ENCODE data around the gene COL5A2.

COL5A2 gene

DNA sequence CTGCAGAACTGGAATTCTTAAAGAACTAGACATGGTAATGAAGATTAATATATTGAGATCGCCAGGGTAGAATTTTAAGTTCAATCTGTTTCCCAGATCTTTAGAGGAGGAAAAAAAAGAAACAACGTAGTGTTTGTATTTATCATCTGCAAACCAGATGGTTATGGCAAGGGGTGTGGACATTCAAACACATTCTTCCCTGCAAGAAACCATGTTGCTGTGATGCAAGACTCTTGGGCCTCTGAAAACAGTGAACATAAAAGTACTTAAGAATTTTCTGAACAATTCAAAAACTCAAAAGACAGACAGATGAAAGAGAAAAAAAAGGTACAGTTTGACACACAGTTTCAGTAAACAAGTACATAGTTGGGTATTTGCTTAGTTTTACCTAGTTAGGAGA, 35.6 kb downstream of the COL5A2 start:
- Histone ChIP-seq H3K27me3 (ENCODE audit: insufficient read depth, low read length, poor library complexity, severe bottlenecking) (no peaks in the 10 kb centered on the region), H3F3A (ENCODE audit: low read depth) (no peaks in the 10 kb centered on the region), H2AFZ (ENCODE audit: low read length) (peak overlapping the region; percentile 14; the same call in 1 of the 2 replicates), H3K9ac (ENCODE audit: low read depth, low read length, poor library complexity, severe bottlenecking) (no peak overlapping the region), H3K79me2 (ENCODE audit: insufficient read depth, low read length) (no peaks in the 10 kb centered on the region), H3K4me1 (ENCODE audit: insufficient read depth, low read length, poor library complexity, severe bottlenecking) (no peaks in the 10 kb centered on the region), H4K20me1 (ENCODE audit: insufficient read depth, low read length, poor library complexity, severe bottlenecking) (no peaks in the 10 kb centered on the region), H3K4me3 (ENCODE audit: low read length, poor library complexity, severe bottlenecking) (no peak overlapping the region), H3K9me3 (ENCODE audit: insufficient read depth, low read depth, low read length) (no peaks in the 10 kb centered on the region), H3K36me3 (ENCODE audit: insufficient read depth, low read length) (no peaks in the 10 kb centered on the region), H3K9me2 (replicated peaks; ENCODE audit: low read depth, low read length) (no peaks in the 10 kb centered on the region), H3K4me2 (ENCODE audit: low read depth, low read length, poor library complexity, severe bottlenecking) (no peak overlapping the region)
- no peak for TF ChIP-seq EZH2phosphoT487 (IDR thresholded peaks at IDR 0.05; ENCODE audit: borderline replicate concordance)
- TF ChIP-seq, protein P1, sequence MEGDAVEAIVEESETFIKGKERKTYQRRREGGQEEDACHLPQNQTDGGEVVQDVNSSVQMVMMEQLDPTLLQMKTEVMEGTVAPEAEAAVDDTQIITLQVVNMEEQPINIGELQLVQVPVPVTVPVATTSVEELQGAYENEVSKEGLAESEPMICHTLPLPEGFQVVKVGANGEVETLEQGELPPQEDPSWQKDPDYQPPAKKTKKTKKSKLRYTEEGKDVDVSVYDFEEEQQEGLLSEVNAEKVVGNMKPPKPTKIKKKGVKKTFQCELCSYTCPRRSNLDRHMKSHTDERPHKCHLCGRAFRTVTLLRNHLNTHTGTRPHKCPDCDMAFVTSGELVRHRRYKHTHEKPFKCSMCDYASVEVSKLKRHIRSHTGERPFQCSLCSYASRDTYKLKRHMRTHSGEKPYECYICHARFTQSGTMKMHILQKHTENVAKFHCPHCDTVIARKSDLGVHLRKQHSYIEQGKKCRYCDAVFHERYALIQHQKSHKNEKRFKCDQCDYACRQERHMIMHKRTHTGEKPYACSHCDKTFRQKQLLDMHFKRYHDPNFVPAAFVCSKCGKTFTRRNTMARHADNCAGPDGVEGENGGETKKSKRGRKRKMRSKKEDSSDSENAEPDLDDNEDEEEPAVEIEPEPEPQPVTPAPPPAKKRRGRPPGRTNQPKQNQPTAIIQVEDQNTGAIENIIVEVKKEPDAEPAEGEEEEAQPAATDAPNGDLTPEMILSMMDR (conservative IDR thresholded peaks at IDR 0.05; ENCODE audit: low read length) = no peak

DNA sequence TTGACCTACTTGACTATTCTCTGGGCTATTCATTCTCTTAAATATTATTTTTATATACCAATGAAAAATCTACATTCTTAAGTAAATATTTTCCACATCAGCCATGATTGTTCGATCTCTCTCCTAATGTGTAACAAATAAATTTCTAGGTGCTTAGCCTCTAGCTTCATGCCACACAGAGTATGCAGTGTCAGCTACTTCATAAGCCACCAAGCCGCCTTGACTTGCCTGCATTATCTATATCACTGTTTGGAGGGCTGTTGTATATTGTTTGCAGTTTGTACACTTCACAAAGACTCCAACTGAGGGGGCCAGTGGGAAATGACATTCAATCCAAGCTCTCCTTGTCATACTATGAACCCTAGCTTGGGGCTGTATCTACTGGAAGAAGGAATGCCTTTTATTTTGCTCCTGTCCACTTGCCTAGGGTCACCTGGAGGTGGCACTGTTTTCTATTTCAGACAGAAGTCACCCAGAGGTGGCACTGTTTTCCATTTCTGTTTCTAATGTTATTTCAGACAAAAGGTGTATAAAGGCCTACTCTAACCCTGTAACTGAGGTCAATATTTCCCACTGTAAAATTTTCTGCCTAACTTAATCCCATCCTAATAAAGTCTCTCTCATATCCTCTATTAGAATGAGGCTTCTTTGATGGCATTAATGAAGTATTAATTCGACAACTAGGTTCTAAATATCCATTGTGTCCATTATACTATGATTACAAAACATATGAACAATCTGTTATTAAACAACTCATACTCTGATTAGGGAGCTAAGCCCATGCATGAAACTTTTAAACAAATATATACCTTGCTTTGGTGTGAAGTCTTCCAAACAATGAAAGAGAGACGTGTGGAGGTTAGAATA, 36.4 kb downstream of the COL5A2 start:
- no peaks in the 10 kb centered on the region for H3K27me3 ChIP-seq (ENCODE audit: insufficient read depth, low read length, poor library complexity, severe bottlenecking)
- no peak for TF ChIP-seq EZH2phosphoT487 (IDR thresholded peaks at IDR 0.05; ENCODE audit: borderline replicate concordance)
- TF ChIP-seq, protein P1 (conservative IDR thresholded peaks at IDR 0.05; ENCODE audit: low read length) = peak; percentile 100
- H3K9me2 ChIP-seq (replicated peaks; ENCODE audit: low read depth, low read length) = no peaks in the 10 kb centered on the region
- no peaks in the 10 kb centered on the region for H3K4me1 ChIP-seq (ENCODE audit: insufficient read depth, low read length, poor library complexity, severe bottlenecking)
- H3K9ac ChIP-seq (ENCODE audit: low read depth, low read length, poor library complexity, severe bottlenecking) = no peak overlapping the region
- H3K79me2 ChIP-seq (ENCODE audit: insufficient read depth, low read length) = no peaks in the 10 kb centered on the region
- no peaks in the 10 kb centered on the region for H3K9me3 ChIP-seq (ENCODE audit: insufficient read depth, low read depth, low read length)
- no peaks in the 10 kb centered on the region for H3K36me3 ChIP-seq (ENCODE audit: insufficient read depth, low read length)
- H3K4me2 ChIP-seq (ENCODE audit: low read depth, low read length, poor library complexity, severe bottlenecking) = no peak overlapping the region
- H4K20me1 ChIP-seq (ENCODE audit: insufficient read depth, low read length, poor library complexity, severe bottlenecking) = no peaks in the 10 kb centered on the region
- H3K4me3 ChIP-seq (ENCODE audit: low read length, poor library complexity, severe bottlenecking) = no peak overlapping the region
- no peaks in the 10 kb centered on the region for H3F3A ChIP-seq (ENCODE audit: low read depth)
- peak overlapping the region; percentile 14; the same call in 1 of the 2 replicates for H2AFZ ChIP-seq (ENCODE audit: low read length)

DNA sequence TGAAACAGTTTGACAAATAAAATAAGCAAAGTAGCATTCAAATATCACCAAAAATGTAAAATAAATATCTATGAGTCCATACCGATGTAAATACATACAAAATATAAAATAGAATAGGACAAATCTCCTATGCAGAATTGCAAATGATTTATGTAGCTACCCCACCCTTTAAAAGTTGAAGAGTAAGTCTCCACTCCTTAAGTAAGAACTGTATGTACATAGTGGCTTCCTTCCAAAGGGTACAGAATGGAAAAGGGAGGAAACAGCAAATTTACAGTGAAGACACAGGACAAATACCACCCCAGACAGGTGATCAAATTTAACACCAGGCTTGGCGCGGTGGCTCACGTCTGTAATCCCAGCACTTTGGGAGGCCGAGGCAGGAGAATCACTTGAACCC, 40.8 kb downstream of the COL5A2 start:
- Histone ChIP-seq H3F3A (ENCODE audit: low read depth) (no peaks in the 10 kb centered on the region), H3K4me3 (ENCODE audit: low read length, poor library complexity, severe bottlenecking) (no peak overlapping the region), H3K79me2 (ENCODE audit: insufficient read depth, low read length) (no peaks in the 10 kb centered on the region), H2AFZ (ENCODE audit: low read length) (no peak overlapping the region), H3K4me1 (ENCODE audit: insufficient read depth, low read length, poor library complexity, severe bottlenecking) (no peaks in the 10 kb centered on the region), H4K20me1 (ENCODE audit: insufficient read depth, low read length, poor library complexity, severe bottlenecking) (no peaks in the 10 kb centered on the region), H3K4me2 (ENCODE audit: low read depth, low read length, poor library complexity, severe bottlenecking) (no peak overlapping the region), H3K9me2 (replicated peaks; ENCODE audit: low read depth, low read length) (no peaks in the 10 kb centered on the region), H3K36me3 (ENCODE audit: insufficient read depth, low read length) (no peaks in the 10 kb centered on the region), H3K9ac (ENCODE audit: low read depth, low read length, poor library complexity, severe bottlenecking) (no peak overlapping the region), H3K9me3 (ENCODE audit: insufficient read depth, low read depth, low read length) (no peaks in the 10 kb centered on the region), H3K27me3 (ENCODE audit: insufficient read depth, low read length, poor library complexity, severe bottlenecking) (no peaks in the 10 kb centered on the region)
- TF ChIP-seq EZH2phosphoT487 (IDR thresholded peaks at IDR 0.05; ENCODE audit: borderline replicate concordance) = no peak
- TF ChIP-seq, protein P1 (conservative IDR thresholded peaks at IDR 0.05; ENCODE audit: low read length) = no peak
